NCI-H1092 treated with DMSO at 0.1 percent for 48 hours (cell line): Measurements from ENCODE around the gene LRP10.
"Not testable (repeated sequence)": the region's sequence is repeated elsewhere in the genome, so short reads cannot be mapped to it uniquely, and the experiment has no call there.

Experiments
- DNase-seq: peaks from one replicate; lab custom pipeline; 2025; lab: John Stamatoyannopoulos, UW

LRP10 gene

DNA sequence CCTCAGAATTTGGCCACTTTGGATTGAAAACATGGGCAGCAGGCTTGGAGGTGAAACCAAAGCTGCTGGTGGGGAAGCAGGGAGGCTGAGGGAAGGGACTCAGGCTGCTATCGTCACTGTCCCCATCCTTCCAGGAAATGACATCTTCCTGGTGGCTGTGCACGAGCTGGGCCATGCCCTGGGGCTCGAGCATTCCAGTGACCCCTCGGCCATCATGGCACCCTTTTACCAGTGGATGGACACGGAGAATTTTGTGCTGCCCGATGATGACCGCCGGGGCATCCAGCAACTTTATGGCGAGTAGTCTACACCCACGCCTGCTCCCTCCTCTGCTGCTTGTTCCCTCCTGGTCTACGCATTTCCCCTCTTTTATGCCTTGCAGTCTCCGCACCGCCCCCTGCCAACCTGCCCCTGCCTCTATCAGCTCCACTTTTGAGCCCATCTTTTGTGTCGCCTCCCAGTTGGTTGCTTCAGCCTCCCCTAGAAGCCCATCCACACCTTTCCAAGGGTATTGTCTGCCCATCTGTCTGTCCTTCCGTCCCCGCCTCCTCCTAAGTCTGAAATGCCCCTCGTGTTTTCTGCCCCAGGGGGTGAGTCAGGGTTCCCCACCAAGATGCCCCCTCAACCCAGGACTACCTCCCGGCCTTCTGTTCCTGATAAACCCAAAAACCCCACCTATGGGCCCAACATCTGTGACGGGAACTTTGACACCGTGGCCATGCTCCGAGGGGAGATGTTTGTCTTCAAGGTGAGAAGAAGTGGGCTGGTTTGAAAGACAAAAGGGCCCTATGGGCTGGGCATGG is 28.2 kb upstream of the LRP10 start:
- no peak for DNase-seq

DNA sequence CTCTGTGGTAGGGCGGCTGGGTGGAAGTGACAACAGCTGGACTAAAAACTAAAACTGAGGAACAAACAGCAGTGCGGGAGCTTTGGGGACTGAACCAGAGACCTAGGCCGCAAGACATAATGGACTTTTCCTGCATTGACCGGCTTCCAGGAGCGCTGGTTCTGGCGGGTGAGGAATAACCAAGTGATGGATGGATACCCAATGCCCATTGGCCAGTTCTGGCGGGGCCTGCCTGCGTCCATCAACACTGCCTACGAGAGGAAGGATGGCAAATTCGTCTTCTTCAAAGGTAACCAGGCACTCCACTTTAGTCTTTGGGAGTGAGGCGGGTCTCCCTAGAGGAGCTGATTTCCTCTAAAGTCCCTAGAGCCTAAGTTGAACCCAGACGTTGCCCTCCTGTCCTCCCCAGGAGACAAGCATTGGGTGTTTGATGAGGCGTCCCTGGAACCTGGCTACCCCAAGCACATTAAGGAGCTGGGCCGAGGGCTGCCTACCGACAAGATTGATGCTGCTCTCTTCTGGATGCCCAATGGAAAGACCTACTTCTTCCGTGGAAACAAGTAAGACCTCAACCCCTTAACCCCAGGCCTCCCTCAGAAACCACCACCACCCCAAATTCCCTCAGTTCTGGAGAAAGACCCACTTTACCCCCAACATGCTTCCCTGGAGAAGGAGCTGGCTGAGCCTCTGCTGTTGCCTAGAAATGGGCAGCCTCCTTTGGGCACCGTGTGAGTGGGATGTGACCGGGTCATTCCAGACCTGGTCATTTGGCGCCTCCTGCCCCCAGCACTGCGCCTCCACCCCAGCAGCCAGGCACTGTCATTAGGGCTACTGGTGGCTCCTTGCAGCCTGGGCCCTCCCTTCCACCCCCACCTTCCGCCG is 27.1 kb upstream of the LRP10 start:
- DNase-seq = no peak

DNA sequence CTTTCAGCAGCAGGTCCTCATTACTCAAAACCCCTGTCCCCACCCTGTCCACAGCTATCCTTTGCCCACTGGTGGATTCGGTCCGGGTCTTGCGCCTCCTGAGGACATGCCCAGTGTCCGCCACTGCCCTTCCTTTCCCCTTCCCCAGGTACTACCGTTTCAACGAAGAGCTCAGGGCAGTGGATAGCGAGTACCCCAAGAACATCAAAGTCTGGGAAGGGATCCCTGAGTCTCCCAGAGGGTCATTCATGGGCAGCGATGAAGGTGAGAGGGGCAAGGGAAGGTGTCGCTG is 26.5 kb upstream of the LRP10 start:
- DNase-seq = no peak

DNA sequence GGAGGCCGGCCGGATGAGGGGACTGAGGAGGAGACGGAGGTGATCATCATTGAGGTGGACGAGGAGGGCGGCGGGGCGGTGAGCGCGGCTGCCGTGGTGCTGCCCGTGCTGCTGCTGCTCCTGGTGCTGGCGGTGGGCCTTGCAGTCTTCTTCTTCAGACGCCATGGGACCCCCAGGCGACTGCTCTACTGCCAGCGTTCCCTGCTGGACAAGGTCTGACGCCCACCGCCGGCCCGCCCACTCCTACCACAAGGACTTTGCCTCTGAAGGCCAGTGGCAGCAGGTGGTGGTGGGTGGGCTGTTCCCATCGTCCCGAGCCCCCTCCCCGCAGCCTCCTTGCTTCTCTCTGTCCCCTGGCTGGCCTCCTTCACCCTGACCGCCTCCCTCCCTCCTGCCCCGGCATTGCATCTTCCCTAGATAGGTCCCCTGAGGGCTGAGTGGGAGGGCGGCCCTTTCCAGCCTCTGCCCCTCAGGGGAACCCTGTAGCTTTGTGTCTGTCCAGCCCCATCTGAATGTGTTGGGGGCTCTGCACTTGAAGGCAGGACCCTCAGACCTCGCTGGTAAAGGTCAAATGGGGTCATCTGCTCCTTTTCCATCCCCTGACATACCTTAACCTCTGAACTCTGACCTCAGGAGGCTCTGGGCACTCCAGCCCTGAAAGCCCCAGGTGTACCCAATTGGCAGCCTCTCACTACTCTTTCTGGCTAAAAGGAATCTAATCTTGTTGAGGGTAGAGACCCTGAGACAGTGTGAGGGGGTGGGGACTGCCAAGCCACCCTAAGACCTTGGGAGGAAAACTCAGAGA is 25.5 kb upstream of the LRP10 start:
- no peak for DNase-seq

DNA sequence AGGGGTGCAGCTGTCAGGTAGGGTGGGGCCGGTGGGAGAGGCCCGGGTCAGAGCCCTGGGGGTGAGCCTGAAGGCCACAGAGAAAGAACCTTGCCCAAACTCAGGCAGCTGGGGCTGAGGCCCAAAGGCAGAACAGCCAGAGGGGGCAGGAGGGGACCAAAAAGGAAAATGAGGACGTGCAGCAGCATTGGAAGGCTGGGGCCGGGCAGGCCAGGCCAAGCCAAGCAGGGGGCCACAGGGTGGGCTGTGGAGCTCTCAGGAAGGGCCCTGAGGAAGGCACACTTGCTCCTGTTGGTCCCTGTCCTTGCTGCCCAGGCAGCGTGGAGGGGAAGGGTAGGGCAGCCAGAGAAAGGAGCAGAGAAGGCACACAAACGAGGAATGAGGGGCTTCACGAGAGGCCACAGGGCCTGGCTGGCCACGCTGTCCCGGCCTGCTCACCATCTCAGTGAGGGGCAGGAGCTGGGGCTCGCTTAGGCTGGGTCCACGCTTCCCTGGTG is 24.7 kb upstream of the LRP10 start:
- no peak for DNase-seq

DNA sequence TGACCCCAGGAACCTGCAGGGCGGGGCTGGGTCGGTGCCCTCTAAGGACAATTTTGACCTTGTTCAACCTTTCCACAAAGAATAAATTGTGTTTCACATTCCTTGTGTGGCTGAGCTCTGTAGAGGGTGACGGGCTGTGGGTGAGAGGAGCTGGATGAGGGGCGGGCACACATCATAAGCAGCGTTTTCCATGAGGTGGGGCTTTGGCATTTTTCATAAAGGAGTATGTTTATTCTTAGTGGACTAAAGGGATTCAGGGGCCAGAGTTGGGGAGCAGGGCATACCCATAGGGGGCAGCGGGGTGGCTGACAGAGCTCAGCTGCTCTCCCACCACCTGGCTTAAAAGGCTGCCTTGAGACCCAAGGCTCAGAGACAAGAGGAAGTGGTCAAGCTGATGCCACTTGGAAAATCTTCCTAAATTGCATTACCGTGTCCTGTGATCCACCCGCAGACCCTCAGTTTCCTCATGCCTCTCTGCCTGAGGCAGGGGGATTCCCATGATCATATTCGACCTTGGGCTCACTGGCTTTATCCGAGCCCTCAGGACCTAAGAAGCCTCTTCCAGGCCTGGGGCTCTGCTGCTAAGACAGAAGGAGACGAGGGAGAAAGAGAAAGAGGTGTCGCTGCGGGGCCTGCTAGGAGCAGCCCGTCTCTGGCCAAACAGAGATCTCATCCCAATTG is 23.7 kb upstream of the LRP10 start:
- DNase-seq = no peak

DNA sequence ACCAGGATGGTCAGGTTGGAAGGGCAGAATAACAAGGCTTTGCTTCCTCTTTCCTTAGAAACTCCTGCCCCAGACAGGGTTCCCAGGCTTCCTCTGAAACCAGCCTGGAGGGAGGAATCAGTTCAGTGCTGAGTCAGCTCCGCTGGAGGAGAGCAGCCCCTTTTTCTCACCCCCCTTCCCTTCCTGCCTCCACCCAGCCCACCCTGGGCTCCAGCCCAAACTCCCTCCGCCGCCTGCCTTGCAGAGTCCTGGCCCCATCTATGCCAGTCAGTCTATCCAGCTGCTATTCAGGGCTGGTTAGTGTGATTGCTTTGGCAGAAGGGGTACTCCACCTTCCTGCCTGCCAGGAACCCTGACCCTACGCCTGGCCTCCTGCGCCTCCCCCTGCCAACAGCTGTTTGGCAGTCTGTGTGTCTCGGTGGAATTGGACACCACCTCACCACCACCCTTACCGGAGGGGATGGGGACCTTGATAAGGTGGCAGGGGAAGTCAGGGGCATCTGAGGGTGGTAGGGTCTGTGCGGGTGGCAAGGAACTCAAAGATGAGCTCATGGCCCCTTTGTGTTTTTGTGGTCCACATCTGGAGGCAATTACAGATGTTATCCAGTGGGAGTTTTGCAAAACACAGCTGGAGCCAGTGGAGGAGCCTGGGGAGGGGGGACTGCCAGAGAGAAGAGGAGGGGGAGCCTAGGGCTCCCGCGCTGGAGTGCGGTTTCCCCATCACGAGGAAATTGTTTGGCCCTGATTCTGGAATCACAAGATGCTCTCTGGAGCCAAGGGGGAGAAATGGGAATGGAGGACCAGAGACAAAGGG is 23.0 kb upstream of the LRP10 start:
- DNase-seq = peak; percentile 44

DNA sequence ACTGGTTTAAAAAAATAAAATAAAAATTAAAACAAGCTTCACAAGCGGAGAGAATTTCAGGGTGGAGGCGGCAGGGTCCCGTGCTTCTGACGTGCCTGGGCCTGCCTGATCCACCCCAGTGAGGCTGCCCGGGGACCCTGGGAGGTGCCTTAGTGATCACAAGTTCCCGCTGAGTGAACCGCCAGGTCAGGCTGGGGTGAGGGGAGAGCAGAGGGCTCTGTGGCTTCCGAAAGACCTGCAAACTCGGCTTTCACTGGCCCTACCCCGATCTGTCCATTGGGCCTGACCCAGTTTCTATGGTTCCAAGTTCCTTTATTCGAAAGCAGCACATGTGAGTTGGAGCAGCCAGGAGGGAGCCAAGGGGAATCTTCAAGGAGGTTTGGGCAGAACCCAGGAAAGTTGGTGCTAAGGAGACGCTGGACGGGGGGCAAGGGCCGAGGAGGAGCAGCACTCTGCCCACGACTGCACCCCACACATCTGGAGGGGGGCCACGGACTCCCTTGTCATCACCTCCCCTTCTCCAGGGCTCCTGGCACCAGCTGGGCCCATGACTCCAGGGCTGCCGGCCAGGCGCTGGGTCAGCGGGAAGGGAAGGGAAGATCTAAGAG is 22.2 kb upstream of the LRP10 start:
- DNase-seq = no peak

DNA sequence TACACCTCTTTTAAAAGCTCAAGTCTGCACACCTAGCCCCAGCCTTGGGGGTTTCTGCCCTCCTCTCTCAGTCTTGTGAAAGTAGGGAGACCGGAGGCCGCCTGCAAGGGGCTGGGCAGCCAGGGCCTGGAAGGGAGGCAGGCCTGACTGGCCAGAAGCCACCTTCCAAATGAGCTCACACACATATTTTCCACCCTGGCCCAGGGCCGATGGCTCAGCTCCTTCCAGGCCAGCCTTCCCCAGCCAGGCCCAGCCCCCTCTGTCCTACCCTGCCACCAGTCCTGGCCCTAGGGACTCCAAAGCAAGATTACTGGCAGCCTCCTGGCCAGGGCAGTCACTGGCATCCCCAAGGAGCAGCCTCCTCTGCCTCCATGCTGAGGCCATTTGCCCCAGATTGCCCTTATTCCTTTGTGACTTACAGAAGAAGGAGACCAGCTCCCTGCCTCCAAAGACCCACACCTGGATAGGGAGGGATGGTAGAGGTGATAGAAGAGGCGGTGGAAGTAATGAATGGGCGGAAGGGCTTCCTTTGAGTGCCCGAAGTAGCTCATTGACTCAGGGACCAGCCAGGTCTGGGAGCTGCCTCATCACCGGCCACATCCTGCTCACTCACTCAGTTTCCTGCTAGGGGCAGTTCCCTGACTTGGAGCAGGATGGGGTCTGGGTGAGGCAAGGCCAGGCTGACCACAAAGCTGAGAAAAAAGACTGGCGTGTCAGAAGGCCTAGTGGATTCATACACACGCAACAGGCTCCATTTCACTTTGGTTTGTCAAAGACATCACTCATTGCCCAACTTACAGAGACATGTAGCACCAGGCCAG is 20.4 kb upstream of the LRP10 start:
- no peak for DNase-seq

DNA sequence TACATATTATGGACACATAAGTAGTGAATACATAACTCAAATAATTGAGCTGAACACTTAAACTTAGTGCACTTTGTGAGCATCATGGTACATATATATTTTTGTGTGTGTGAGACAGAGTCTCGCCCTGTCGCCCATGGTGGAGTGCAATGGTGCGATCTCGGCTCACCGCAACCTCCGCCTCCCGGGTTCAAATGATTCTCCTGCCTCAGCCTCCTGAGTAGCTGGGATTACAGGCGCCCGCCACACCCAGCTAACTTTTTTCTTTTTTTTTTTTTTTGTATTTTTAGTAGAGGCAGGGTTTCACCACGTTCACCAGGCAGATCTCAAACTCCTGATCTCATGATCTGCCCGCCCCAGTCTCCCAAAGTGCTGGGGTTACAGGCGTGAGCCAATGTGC is 19.4 kb upstream of the LRP10 start:
- DNase-seq = not testable (repeated sequence)

DNA sequence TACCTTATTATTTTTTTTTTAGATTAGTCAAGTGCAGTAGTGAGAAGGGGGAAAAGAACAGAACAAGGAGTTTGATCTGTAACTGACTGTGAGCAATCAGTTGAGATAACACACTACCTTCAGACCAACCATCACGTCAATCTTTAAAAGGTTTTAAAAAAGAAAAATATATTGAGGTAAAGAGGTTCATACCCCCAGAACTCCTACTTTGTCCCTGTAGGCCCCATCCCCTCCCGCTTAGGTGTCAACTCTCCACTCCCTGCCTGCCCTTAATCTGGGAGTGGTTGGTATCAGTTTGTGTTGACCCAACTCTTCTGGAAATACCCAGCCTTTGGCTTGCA is 19.0 kb upstream of the LRP10 start:
- DNase-seq = no peak

DNA sequence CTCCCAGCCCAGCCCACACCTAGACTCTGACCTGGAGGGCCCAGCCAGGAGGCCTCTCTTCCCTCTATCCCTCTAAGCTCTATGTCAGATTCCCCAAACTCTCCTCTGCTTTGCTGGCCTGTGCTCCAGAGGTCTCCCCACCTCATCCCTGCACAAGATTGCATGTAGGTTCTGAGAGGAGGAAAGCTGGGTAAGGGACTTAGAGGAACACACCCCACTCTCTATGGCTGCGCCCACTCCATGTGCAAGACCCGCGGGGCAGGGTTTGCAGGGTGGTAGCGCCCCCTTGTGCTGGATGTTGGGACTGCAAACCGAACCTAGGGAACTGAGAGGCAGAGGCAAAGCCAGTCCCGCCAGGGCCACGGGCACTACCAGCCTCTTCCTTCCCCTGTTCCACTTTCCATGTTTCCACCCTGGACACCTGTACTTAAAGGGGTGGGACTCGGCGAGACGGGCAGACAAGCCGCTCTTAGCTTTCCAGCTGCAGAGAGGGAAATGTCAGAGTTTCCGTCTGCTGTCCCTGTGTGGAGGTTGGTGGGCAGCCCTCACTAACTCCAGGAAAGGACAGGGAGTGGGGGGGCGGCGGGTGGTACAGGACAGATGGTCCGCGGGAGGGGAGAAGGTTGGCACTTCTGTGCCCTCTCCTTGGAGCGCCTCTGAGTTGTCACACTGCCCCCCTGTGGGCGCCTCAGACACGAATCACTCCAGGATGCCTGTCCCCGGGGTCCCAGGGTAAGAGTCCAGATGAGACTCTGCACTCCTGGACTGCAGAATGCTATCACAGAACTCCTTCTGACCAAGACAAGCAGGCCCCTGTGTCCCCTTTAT is 18.4 kb upstream of the LRP10 start:
- DNase-seq = peak; percentile 73

DNA sequence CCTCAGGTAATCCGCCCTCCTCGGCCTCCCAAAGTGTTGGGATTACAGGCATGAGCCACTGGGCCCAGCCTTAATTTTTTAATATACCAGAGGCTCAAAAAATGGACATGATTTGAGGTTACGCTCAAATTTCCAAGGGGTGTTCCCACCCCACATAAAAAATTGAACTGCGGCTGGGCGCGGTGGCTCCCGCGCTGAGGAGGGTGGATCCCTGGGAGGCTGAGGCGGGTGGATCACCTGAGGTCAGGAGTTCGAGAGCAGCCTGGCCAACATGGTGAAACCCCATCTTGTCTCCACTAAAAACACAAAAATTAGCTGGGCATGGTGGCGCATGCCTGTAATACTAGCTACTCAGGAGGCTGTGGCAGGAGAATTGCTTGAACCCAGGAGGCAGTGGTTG is 17.2 kb upstream of the LRP10 start:
- DNase-seq = not testable (repeated sequence)

DNA sequence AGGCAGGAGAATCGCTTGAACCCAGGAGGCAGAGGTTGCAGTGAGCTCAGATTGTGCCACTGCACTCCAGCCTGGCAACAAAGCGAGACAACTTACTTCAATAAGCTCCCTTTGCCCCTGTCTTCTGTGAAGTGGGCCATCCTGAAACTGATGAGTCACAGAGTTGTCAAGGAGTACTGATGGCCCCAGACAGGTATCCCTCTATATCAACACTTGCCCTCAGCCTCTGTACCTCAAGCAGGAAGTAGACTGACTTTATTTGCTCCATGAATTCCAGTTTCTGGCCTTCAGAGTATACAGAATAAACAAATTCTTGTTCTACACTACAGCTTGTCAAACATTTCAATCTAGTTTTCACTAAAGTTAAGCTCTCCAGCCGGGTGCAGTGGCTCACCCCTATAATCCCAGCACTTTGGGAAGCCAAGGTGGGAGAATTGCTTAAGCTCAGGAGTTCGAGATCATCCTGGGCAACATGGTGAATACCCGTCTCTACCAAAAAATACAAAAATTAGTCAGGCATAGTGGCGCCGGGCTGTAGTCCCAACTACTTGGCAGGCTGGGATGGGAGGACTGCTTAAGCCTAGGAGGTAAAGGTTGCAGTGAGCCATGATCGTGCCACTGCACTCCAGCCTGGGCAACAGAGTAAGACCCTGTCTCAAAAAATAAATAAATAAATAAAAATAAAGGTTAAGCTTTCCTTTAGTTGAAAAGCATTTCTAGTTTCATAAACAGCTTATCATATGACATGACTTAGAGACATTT is 16.4 kb upstream of the LRP10 start:
- no peak for DNase-seq

DNA sequence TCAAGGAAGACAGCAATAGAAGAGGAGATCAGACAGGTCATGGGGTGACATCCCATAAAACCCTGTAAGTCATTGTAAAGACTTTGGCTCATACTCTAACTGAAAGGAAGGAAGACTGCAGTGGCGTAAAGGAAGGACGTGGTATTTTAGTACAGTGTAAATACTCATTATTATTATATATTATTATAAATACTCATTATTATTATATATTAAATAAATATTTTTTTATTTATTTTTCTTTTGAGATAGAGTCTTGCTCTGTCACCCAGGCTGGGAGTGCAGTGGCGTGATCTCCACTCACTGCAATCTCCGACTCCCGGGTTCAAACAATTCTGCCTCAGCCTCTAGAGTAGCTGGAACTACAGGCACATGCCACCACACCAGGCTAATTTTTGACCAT is 15.1 kb upstream of the LRP10 start:
- DNase-seq = no peak

DNA sequence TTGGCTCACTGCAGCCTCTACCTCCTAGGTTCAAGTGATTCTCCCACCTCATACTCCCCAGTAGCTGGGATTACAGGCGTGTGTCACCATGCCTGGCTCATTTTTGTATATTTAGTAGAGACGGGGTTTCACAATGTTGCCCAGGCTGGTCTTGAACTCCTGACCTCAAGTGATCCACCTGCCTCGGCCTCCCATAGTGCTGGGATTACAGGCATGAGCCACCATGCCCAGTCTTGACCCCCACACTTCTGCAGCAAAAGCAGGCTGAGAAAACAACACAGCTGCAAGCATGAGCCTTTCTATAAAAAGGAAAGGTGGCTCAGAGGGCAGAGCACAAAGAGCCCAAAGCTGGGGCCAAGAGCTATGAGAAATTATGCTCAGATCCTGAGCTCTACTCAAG is 11.2 kb upstream of the LRP10 start:
- not testable (repeated sequence) for DNase-seq

DNA sequence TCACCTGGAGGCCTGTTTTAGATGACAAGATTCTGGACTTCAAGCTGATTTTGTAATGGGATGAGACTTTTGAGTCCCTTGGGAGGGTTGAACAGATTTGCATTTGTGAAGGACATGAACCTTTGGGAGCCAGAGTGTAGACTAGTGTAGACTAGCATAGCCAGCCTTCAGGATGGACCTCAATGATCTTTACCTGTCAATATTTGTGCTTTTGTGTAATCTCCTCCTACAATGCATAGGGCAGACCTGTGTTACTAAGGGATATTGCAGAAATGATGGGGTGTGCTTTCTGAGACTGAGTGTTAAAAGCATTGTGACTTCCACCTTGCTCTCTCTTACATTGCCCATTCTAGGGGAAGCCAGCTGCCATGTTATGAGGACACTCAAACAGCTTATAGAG is 9.9 kb upstream of the LRP10 start:
- no peak for DNase-seq

DNA sequence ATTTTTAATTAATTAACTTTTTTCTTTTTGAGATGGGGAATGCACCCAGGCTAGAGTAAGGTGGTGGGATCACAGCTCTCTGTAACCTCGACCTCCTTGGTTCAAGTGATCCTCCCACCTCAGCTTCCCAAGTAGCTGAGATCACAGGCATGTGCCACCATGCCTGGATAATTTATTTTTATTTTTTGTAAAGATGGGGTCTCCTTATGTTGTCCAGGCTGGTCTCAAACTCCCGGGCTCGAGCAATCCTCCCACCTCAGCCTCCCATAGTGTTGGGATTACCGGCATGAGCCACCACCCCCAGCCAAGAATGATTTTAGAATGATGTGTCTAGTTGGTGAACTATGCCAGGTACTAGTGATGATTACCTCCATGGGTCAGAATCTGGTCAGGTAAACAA is 6.6 kb upstream of the LRP10 start:
- DNase-seq = no peak
